HG03460 (cell line): ENCODE measurements around the gene YWHAQ.

ENCODE experiments used
- ATAC-seq: cut with Tn5 transposase; IDR thresholded peaks from one replicate; pipeline ENCODE4 v1.9.1; 2021; ENCODE audit not compliant: unreplicated experiment

Gene YWHAQ

DNA sequence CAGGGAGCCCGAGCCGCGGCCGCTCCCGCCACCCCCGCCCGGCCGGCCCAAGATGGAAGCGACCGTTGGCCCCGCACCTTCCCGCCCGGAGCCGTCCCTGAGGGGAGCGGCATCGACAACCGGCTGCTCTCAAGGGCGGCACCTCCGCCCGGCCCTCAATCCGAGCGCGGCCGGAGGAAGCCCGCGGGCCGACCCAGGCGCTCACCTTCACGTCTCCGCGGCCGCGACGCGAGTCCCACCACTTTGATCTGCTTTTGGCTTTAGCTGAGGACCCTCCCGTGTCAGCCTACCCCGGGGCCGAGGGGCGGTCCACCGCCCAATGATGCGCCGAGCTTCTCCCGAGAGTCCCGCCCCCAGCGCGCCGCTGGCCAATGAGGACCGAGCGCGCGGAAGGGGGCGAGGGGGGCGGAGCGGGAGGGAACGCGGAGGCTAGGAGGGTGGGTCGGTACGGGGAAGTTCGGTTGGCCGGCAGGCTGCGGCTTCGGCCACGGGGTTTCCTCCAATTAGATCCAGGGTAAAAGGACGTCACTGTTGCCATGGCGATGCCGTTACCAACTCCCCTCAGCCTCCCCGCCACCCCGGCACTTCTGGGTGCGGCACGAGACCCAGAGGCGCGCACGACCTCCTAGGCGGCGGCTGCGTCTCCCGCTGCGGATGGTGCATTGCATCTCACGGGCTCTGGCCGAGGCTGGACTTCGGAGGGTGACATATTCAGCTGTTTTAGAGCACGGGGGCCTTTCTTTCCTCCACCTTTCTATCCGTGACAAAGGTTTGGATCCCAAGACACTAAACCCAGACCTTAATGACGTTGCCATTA is at the start of gene YWHAQ:
YWHAQ (minus strand) TSS at position 262 of the 817 bp plus-strand sequence. CDS start 545 bp downstream, outside the sequence.
- ATAC-seq, result peak; percentile 93

DNA sequence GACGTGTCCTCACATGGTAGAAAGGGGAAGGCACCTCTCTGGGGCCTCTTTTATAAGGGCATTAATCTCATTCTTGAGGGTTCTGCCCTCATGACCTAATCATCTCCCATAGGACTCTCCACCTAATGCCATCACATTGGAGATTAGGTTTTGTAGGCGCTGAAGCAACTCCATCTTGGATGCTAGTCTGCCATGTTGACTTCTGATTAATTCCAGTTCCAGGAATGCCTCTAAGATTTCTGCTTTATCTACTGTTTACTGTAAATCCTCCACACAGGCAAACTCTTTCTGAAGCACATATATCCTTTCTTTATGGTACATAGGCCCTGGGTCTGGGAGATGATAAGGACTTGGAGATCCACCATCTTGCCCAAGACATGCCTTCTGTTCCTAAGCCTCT is 49.3 kb upstream of the YWHAQ start:
- no peak for ATAC-seq

DNA sequence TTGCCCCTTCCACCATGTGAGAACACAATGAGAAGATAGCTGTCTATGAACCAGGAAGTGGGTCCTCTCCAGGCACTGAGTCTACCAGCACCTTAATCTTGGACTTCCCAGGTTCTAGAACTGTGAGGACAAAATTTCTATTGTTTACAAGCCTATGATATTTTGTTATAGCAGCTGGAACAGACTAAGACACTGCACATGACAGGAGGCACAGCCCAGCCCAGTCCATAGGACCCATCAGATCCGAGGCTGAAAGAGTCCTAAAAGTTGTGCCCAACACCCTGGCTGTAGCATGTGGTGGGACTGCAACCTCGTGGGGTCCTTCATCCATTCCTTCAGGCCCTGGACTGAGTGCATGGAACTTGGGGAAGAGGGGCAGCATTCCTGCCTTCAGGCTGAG is 48.4 kb upstream of the YWHAQ start:
- ATAC-seq, result no peak

DNA sequence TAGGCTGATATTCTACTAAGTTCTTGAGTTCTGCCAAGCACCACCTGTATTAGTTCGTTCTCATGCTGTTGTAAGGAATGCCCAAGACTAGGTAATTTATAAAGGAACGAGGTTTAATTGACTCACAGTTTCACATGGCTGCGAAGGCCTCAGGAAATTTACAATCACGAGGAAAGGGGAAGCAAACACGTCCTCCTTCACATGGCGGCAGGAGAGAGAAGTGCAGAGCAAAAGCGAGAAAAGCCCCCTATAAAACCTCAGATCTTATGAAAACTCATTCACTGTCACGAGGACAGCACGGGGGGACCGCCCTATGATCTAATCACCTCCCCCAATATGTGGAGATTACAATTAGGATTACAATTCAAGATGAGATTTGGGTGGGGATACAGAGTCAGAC is 47.7 kb upstream of the YWHAQ start:
- ATAC-seq, result no peak

GRCh38 chr2:9675415-9676351 is 44.9 kb upstream of the YWHAQ start:
- no peak for ATAC-seq

- ATAC-seq, result no peak
Observed at GRCh38 chr2:9674891-9675414, 44.2 kb upstream of the YWHAQ start.

- ATAC-seq, result no peak
Observed at GRCh38 chr2:9673914-9674481, 43.2 kb upstream of the YWHAQ start.

GRCh38 chr2:9668687-9669345 is 38.0 kb upstream of the YWHAQ start:
- no peak for ATAC-seq

GRCh38 chr2:9667826-9668225 is 37.0 kb upstream of the YWHAQ start:
- ATAC-seq, result no peak

DNA sequence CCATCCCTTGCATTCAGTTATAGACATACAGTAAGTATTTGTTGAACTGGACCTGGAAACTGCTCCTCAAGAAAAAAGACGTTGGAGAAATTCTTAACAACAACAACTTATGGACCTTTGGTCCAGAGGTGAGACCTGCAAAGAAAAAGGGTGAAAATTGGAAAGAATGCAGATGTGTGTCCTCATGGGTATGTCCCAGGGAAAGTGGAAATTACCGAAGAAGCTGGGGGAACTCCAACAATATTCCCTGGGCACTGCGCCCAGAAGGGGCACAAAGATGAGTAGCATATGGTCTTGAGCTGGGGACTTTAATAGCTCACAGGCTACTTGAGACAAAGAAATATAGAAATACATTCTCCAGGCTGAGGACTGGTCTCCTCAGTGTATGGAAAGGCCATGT is 35.5 kb upstream of the YWHAQ start:
- no peak for ATAC-seq

GRCh38 chr2:9665898-9666297 is 35.1 kb upstream of the YWHAQ start:
- ATAC-seq, result no peak

DNA sequence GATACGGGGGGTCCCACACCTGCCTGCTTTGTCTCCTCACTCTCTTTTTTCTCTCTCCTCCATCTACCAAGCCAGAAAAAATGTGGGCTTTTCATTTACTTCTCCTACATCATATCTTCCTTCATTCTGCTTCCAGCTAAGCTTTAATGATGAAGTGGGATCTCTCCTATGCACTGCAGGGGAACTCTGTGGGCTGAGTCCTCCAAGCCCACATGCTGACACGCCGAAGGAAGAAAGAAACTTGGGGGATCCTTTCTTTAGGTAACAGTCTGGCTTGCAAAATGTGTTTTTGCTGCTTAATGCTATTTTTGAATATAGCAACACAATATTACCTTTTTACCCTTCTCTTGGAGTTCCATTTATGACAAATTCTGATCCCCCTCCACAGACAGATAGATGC is 33.6 kb upstream of the YWHAQ start:
- ATAC-seq, result no peak

GRCh38 chr2:9663008-9663879 is 32.4 kb upstream of the YWHAQ start:
- no peak for ATAC-seq

- ATAC-seq, result no peak
Observed at GRCh38 chr2:9661261-9661660, 30.5 kb upstream of the YWHAQ start.

DNA sequence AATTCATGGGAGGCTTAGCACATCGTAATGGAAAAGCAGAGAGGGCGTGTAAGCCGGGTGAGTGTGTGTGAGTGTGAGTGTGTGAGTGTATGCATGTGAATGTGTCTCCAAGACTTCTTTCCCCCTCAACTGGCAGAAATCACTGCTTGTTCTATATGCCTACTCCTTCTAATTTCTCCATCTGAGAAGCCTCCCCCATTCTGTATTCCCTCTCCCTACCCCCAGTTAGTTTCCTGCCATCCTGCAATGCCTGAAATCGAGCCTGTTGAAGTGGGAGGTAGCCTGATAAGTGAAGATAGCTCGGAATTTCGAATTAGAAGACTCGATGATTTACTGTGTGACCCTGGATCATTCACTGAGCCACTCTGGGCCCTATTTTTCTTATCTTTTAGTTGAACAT is 30.0 kb upstream of the YWHAQ start:
- ATAC-seq, result no peak

- ATAC-seq, result no peak
Observed at GRCh38 chr2:9660154-9660553, 29.4 kb upstream of the YWHAQ start.

- no peak for ATAC-seq
Observed at GRCh38 chr2:9658972-9659371, 28.2 kb upstream of the YWHAQ start.

DNA sequence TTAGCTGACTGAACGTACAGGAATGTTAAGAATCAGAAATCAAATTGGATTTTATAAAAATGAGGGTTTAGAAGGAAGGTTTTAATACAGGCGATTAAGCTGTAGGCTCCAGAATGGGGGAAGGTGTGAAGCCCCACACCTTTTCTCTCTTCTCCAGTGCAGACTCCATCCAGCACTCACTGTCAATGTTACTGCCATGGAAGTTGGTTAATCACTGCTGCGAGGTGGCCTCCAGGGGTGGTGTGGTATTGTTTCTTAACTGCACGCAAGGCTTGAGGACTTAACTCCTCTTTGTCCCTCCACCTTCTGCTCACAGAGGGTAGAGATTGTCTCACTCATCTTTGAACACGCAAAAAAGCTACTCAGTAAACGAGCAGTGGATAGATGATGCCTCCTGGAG is 26.9 kb upstream of the YWHAQ start:
- ATAC-seq, result no peak

DNA sequence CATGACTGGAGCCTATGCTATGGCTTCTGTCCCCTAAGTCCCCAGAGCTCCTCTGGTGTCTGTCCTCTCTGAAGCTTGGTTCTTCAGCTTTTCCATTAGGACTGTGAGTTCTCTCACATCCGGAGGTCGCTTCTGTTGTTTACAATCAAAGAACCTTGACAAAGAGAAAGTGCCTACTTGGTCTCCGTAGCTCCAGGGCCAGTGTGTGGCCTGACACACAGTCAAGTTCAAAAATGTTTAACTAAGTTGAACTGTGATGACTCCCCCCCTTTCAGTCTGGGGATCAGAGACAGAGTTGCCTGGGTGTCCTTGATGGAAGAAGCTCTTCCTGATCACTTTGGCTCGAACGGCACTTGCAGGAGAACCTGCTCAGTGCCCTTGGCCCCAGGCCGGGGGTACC is 26.3 kb upstream of the YWHAQ start:
- ATAC-seq, result no peak

GRCh38 chr2:9656270-9656766 is 25.5 kb upstream of the YWHAQ start:
- peak; percentile 92 for ATAC-seq
